Measurements from ENCODE around the gene NME3.

Gene NME3

DNA sequence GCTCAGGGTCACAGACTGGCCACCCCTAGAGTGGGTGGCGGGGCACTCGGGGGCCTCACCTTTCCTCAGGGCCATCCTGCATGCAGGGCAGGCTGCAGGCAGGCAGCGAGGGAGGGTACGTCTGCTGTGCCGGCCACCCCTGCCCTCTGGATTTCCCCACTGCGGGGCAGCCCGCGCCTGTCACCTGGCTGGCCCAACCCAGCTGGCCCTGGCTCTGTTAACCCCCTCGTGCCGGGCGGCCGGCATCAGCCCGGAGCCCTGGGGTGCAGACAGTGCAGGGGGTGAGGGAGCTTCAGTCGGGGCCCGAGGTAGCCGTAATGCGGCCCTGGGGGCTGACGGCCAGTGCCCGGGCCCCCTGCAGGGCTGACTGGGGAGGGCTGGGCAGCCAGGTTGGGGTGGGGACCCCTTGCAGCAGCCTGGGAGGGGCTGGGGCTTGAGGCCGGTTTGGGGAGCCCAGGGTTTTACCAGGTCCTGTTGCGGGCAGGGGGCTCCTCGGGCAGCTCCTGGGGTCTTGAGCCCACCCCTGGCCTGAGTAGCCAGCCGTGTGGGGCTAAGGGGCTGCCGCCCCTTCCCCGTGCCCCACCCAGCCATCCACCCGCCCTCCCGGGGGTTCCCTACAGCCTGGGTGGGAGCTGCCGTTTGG, 22.4 kb upstream of the NME3 start, which contains the start of gene IGFALS:
Gene IGFALS (minus strand): TSS at position 128 of the 643 bp plus-strand sequence. CDS start 53 bp downstream, at position 75.
- DNase-seq, result no peak

GRCh38 chr16:1792836-1793577, 21.7 kb upstream of the NME3 start:
- no peak for DNase-seq

DNA sequence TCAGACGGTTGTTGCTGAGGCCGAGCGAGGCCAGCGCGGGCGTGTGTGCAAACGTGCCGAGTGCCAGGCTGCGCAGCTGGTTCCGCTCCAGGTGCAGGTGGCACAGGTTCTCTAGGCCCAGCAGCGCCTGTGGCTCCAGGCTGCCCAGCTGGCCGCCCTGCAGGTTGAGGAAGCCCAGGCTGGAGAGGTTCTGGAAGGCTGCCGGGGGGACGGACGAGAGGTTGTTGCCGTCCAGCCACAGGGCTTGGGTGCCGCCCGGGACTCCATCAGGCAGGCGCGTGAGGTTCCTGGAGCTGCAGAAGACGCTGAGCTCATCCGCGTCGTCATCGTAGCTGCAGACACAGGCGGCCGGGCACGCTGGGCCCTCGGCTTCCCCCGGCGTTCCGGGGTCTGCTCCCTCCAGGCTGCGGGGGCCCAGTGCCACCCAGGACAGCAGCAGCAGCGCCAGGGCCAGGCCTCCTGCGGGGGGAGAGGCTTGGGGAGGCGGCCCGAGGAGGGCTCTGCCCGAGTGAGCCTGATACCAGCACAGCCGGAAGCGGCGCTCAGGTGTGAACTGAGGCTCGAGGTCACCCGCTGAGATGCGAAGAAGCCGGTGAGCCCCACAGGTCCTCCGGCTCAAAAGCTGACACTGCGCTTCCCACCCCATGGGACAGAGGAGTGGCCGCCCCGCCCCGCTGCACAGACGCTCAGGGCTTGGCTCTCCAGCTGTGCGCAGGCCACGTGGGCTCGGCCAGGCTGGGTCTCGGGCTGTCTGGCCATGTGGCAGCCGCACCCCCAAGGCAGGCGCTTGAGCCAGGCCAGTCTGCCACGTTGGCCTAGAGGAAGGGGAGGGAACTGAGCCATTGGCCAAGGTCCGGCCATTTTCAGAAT, 20.8 kb upstream of the NME3 start:
- DNase-seq, result no peak

GRCh38 chr16:1791256-1791942, 20.1 kb upstream of the NME3 start:
- peak in 1 of 5 experiments; percentile 48 for DNase-seq

GRCh38 chr16:1790611-1791255, 19.4 kb upstream of the NME3 start:
- no peak for DNase-seq

DNA sequence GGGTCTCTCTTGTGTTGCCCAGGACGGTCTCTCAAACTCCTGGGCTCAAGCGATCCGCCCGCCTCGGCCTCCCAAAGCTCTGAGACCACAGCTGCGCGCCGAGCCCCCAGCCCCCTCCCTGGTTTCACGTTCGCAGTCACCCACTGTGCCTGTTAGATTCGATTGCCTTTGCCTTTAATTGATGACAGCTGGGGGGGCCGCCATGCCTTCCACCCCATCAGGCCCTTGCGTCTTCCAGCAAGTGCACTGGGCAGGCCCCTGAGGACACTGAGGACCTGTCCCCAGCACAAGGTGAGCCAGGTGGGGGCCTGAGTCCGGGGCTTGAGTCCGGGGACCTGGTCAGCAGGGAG, 18.9 kb upstream of the NME3 start:
- DNase-seq, result no peak

- DNase-seq, result no peak
These were observed 18.3 kb upstream of the NME3 start for GRCh38 chr16:1789643-1790045.

- no peak for DNase-seq
These were observed 17.4 kb upstream of the NME3 start for GRCh38 chr16:1788708-1789100.

DNA sequence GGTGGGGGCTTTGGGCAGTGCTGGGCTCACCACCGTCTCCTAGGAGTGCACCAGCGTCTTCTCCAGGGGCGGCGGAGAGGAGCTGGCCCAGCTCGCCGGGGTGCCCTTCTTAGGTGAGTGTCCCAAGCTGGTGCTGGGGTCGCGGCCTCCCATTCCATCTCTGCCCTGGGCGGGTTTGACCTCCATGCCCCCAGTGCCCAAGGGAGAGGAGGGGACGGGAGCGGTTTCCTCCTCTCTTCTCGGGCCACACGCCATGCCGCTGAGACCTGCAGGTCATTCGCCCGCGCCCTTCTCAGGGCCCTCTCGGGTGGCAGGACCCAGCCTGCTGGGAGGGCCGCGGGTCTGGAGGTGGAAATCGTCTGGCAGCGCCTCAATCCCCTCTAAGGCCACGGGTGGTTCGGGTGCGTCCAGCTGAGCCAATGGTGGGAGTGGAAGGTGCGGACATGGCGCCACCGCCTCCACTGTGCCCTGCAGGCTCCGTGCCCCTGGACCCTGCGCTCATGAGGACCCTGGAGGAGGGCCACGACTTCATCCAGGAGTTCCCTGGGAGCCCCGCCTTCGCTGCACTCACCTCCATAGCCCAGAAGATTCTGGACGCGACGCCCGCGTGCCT, 16.9 kb upstream of the NME3 start:
- DNase-seq, result no peak

DNA sequence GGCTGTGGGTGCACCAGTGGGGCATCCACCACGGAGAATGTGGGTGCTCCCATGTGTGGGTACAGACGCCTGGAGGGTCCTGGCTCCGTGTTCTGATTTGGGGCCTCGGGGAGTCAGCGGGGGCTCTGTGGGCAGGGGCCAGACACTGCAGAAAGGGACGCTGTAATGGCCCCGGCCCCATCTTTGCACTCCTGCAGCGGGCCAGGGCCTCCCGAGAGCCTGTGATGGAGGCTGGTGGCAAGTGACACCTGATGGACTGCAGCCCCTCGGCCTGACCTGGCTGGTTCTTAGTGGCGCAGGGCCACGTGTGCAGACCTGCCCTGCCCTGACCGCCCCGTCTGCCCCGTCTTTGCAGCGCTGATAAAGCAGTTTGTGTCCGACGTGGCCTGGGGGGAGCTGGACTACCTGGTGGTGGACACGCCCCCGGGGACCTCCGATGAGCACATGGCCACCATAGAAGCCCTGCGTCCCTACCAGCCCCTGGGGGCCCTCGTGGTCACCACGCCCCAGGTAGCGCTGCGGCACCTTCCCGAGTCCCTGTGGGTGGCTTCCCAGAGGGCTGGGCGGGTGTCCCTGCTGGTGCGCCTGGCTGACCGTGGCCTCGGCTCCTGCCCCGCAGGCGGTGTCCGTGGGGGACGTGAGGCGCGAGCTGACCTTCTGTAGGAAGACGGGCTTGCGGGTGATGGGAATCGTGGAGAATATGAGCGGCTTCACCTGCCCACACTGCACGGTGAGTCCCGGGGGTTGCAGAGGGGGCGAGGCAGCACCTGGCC, 16.2 kb upstream of the NME3 start:
- DNase-seq, result no peak

- no peak for DNase-seq
These were observed 15.6 kb upstream of the NME3 start for GRCh38 chr16:1787056-1787321.

- no peak for DNase-seq
These were observed 15.1 kb upstream of the NME3 start for GRCh38 chr16:1786242-1787055.

DNA sequence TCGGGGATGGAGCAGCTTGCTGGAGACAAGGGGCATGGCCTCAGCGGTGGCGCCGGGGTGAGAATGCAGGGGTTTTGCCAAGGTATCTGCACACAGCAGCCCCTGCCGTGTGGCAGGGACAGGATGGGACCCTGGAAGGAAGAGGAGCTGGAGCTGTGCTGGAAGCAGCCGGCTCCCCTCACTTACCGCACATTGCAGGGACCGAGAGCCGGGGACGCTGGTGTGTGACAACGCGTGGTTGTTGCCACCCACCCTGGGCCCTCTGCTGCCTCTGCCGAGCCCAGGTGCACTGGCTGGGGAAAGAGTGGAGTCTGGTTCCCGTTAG, 14.5 kb upstream of the NME3 start:
- peak in 1 of 5 experiments; percentile 3 for DNase-seq

- DNase-seq, result no peak
These were observed 13.9 kb upstream of the NME3 start for GRCh38 chr16:1784977-1785845.

DNA sequence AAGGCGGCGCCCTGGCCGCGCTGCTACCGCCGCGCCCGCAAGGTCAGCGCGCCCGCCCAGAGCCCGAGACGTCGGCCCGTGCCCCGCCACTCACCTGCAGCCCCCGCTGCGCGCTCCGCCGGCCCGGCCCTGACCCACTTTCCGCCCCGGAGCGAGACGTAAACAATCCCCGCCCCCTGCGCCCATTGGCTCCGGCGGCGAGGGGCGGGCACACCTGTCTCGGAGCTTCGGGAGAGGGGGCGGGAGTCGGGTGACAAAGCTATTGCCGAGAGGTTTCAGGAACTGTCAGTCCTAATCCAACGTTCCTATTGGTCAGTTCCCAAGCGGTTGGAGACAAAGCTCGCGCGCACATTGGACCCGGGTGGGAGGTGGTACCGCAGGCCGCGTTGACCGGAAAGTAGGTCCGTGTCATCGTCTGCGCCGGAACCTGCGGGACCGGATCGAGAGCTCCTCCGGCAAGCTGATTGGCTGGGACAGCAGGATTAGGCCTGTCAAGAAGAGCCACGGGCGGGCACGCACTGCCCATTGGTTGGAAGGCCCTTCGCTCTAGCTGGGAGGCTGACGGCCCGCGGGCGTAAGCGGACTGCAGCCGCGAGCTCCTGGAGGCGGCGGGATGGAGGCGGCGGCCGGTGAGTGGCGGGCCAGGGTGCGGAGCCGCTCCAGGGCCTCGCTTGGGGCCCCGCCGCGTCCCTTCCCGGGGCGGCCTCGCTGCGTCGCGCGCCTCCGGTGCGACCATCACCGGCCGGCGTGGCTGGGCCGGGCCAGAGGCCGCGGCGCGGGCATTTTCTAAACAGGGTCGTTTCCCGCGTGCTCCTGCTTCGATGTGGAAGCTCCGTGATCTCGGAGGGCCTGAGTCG, 11.3 kb upstream of the NME3 start, which contains the start of the genes NUBP2 and SPSB3:
Gene NUBP2 (plus strand): TSS at position 553 of the 857 bp plus-strand sequence. CDS start 61 bp downstream, at position 614.
Gene SPSB3 (minus strand): TSS at position 164 of the 857 bp plus-strand sequence. CDS start 1,088 bp downstream, outside the sequence.
- DNase-seq, result peak; percentile 94 to 100 (median 98)

- DNase-seq, result peak in 2 of 5 experiments; percentile 20 to 50
These were observed 10.5 kb upstream of the NME3 start for GRCh38 chr16:1781758-1782407.

DNA sequence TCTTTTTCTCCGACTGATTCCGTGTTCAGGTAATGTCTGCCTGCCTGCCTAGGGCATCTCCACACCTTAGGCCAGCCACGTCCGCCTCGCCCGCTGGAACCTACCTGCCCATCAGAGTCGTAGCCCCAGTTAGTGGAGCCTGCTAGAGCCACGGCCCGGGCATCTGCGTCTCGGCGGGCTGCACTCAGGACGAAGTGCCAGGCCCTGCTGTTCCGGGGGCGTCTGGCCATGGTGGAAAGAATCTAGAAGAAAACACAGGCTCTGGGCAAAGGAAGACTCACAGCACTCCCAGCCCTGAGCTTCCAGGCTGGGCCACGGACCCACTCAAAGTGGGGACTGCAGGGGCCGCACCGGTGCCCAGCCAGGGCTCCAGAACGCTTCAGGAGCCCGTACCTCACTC, 9.9 kb upstream of the NME3 start:
- no peak for DNase-seq

GRCh38 chr16:1780677-1781072, 9.3 kb upstream of the NME3 start:
- no peak for DNase-seq

Data from T-helper 2 cell (primary cell).